GM18511 (cell line): Measurements from ENCODE around the gene FGF1.
"Not testable (repeated sequence)": the region's sequence is repeated elsewhere in the genome, so short reads cannot be mapped to it uniquely, and the experiment has no call there.

ENCODE experiments used
- ATAC-seq: cut with Tn5 transposase; IDR thresholded peaks from one replicate; pipeline ENCODE4 v1.9.1; 2021; ENCODE audit warnings: mild to moderate bottlenecking, moderate library complexity; ENCODE audit not compliant: unreplicated experiment

Gene FGF1

GRCh38 chr5:142671266-142671665 lies 14.6 kb downstream of the FGF1 start:
- ATAC-seq: no peak

GRCh38 chr5:142670804-142671203 lies 15.1 kb downstream of the FGF1 start:
- no peak for ATAC-seq

DNA sequence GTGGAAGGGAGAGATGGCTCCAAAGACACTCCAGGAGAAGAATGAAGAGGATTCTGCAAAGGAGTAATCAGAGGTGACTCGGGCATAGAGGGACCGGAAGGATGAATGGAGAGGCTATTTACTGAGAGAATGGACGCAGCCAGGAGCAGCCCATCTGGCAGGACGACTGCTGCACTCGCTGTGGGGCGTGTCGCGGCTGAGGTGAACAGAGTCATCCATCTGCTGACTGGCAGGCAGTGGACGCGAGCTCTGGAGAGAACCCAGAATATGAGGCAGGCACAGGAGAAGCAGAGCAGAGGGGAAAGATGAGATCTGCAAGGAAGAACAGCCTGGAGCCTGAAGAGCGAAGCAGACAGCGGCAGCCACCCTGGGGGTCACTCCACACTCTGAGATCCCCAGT lies 16.4 kb downstream of the FGF1 start:
- ATAC-seq: no peak

GRCh38 chr5:142668336-142668735 lies 17.6 kb downstream of the FGF1 start:
- no peak for ATAC-seq

DNA sequence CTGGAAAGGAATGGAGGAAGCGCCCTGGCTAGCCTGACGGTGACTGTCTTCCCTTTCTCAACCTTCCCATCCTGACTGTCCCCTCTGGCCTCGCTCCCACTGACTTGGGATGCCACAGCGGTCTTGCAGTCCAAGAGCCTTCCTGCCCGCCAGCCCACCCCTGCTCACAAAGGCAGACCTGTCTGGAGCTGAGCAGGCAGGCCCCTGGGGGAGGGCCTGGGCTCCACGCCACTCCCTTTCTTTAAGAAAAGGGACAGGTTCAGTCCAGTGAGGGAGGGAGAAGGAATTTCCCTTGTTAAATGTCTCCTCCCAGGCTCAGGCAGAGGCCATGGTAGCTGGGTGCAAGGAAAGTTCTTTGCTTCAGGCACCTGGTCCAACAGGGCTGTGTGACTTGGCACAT lies 18.1 kb downstream of the FGF1 start:
- ATAC-seq: no peak

- ATAC-seq: no peak
These were observed 21.3 kb downstream of the FGF1 start for GRCh38 chr5:142664636-142665035.

- ATAC-seq: no peak
These were observed 21.8 kb downstream of the FGF1 start for GRCh38 chr5:142664067-142664466.

DNA sequence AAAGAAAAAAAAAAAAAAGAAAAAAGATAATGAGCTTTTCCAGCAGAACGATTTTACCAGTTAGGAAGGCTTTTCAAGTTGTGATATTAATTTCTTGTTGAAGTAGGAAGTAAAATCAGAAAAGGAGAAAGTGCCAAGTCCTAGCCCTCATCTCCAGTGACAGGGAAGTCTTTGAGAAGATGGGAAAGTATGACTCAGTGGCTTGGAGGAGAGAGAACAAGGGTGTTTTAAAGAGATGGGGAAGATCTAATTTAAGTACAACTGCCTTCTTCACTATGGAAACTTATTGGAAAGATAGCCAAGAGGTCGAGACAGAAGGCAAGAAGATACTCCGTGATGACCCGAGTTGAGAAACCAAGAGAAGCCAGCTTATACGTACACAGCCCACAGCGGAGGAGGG lies 22.6 kb downstream of the FGF1 start:
- ATAC-seq: no peak

DNA sequence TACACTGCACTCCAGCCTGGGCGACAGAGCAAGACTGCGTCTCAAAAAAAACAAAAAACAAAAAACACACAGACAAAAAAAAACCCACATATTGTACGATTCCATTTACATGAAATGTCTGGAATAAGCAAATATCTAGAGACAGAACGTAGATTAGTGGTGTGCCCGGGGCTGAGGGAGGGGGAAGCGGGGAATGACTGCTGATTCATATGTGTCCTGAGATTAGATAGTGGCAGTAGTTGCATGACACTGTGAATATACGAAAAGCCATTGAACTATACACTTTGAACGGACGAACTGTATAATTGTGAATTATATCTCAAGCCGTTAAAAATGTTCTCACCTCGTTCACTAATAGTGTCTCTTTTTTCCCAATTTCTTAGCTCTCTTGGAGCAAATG lies 23.9 kb downstream of the FGF1 start:
- ATAC-seq: no peak

DNA sequence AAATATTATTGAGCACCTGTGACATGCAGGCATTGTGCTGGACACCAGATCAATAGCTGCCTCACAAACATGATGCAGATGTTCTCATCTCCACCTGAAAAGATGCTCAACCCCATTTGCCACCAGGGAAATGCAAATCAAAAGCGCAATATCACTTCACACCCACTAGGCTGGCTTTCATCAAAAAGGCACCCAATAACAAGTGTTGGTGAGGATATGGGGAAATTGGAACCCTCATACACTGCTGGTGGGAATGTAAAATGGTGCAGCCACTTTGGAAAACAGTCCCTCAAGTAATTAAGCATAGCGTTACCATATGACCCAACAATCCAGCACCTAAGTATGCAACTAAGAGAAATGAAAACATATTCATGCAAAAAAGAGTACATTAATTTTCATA lies 24.7 kb downstream of the FGF1 start:
- no peak for ATAC-seq

DNA sequence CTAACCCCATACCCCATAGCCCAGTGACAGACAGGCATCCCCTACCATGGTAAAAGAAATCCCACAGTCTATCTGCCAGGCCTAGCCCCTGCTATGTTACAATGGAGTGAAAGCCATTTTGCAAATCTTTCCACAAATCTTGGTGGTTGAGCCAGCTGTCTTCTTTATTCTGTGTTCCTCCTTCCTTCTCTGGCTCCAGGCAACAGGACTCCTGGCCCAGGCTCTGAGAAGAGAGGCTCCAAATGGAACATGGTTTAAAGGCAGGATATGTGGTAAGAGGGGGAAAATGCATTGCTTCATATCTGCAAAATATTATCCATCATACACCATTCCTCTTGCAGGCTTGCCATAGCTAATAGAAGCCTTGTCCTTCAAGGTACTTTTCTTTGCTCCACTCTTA lies 25.2 kb downstream of the FGF1 start:
- ATAC-seq: no peak

GRCh38 chr5:142660196-142660595 lies 25.7 kb downstream of the FGF1 start:
- no peak for ATAC-seq

- no peak for ATAC-seq
These were observed 26.5 kb downstream of the FGF1 start for GRCh38 chr5:142659405-142659804.

DNA sequence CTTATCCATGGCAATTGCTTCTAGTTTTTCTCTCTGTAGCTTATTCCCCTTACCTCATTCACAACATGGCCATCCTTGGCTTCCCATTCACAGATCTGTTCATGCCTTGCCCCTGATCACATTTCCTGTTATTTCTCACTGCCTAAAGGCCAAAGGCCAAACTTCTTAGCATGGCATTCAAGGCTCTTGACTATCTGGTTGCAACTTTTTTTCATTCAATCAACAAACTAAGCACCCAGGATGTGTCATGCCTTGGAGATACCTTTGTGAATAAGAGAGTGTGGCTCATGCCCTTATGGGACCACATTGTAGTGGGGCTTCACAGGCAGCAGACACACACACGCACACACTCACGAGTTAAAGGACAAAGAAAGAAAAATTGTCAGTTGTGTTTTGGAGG lies 27.6 kb downstream of the FGF1 start:
- ATAC-seq: no peak

DNA sequence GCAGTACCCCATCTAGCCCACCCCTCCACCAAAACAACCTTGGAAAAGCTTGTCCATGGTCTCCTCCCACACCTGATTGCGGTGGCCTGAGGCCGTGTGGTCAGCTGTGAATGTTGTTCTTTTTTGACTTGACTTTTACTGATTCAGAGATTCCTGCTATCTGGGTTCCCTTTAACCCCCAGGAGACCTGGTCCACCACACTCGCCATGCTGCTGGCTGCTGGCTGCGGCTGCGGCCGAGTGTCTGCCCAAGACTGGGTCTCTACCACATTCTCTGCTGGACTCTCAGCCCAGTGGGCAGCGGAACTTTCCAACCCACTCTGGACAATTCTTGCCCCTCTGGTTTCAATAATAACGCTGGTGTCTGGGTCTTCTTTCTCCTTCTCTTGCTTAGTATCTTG lies 28.4 kb downstream of the FGF1 start:
- no peak for ATAC-seq

DNA sequence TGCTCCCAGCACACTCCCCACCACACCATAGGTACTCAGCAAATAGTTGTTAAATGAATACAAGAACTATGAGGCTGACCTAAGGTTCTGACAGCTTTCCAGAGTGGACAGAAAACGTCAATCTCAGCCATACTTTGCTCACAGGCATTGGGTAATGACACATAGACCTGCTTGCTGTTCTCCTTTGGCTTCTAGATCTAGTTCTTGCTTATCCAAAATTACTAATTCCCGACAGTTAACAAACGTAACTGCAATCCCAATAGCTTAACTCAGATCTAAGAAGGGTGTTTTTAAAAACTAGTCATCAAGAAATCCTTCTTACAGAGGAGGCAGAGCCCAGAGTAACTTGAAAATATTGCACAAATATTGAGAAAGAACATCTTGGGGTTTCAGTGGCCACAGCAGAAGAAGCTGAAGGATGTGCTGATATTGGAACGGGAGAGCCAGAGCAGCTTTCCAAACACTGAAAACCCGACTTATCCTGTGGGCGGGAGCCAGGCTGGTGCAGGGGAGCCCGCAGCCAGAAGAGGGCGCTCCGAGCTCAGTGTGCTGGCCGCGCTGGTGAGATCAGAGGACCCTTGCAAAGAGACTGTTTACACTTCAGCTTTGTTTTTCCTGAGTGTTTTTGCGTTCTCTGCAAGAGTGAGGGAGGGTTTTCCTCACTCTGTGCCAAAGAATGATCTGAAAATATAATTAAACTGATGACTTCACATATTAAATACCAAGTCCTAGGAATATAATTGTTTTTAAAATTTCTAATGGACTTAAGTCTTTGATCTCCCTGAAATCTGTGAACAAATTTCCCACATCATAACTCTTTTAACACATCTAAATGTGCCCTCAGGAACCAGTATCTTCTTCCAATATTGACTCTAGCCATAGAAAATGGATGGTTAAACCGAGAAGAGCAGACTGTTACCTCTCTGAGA lies 30.3 kb downstream of the FGF1 start:
- peak; percentile 79 for ATAC-seq

DNA sequence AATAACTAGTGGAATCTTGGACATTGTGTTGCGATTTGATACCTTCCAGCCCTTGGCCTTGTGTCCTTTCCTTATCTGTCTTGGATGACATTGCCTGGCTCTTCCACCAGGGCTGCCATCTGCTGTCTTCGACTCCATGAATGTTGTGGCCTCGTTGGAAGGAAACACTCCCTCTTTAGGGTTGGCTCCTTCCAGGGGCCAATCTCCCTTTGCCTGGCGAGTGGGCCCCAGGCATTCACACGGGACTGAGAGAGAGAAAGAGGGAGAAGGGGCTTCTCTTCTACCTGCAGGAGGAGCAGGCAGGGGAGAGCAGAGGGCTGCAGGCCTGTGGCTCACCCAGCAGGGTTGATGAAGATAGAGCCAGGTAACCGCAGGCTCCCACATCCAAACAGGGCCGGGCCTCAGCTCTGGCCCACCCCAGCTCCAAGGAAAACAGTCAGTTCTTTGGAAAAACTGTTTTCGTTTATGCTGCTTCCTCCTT lies 31.3 kb downstream of the FGF1 start:
- no peak for ATAC-seq

- no peak for ATAC-seq
These were observed 32.6 kb downstream of the FGF1 start for GRCh38 chr5:142653321-142653720.

DNA sequence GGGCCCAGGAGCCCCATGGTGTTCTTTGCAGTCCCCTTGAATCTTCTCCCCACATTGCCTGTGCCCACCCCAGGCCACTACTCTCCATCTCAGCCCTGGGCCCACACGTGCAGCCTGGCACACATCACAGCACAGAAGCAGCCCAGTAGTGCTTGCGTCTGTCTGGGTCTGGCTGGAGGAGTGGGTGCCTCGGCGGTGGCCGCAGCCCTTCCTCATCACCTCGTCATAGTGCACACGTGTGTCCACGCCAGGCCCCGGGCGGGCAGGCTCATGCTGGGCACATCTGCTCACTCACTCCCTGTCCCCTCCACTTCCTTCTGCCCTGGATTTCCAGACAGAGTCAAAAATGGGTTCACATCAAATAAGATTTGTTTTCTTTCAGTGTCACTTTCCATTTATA lies 33.3 kb downstream of the FGF1 start:
- no peak for ATAC-seq

DNA sequence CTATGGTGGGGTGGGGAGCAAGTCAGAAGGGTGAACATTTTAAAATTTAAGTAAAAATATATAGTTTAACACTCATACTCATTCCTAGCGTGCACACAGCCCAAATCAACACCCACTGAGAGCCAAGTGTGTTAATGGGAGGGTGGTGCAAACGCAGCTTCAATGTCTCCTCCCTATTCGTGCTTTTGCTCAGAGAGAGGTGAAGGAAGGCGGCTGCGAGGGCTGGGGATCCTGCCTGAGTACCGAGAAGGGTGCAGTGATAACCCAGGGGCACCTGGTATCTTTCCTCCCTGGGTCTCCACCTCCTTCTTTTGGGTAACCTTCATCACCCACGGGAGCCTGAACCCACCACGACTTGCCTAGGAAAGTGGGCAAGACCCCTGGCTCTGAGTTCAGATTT lies 35.0 kb downstream of the FGF1 start:
- no peak for ATAC-seq

DNA sequence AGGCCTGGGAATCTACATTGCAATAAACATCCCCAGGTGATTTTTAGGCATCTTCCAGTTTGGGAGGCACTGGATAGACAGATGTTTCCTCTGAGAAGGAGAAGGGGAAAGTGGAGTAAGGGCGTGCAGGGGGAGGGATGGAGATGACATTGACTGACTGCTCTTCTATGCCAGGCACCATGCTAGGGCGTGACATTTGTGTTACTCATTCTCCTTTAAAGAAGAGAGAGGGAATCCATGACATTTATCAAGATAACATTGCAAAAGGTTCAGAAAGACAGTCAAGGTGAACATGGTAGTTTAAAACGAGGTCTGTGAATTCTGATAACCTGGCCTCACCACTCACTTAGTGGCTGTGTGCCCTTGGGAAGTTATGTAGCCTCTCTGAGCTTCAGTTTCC lies 35.8 kb downstream of the FGF1 start:
- no peak for ATAC-seq

GRCh38 chr5:142648108-142648507 lies 37.8 kb downstream of the FGF1 start:
- ATAC-seq: not testable (repeated sequence)

GRCh38 chr5:142645456-142645855 lies 40.4 kb downstream of the FGF1 start:
- no peak for ATAC-seq
